ENCODE results near the gene PCLO.

GRCh38 chr7:82957521-82957920 is 205.2 kb downstream of the PCLO start:
- no peak for TF ChIP-seq ZNF121 (CRISPR knock-in tag; IDR thresholded peaks at IDR 0.05)
- TF ChIP-seq, protein P1, sequence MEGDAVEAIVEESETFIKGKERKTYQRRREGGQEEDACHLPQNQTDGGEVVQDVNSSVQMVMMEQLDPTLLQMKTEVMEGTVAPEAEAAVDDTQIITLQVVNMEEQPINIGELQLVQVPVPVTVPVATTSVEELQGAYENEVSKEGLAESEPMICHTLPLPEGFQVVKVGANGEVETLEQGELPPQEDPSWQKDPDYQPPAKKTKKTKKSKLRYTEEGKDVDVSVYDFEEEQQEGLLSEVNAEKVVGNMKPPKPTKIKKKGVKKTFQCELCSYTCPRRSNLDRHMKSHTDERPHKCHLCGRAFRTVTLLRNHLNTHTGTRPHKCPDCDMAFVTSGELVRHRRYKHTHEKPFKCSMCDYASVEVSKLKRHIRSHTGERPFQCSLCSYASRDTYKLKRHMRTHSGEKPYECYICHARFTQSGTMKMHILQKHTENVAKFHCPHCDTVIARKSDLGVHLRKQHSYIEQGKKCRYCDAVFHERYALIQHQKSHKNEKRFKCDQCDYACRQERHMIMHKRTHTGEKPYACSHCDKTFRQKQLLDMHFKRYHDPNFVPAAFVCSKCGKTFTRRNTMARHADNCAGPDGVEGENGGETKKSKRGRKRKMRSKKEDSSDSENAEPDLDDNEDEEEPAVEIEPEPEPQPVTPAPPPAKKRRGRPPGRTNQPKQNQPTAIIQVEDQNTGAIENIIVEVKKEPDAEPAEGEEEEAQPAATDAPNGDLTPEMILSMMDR (IDR thresholded peaks at IDR 0.05), result no peak
- no peak for TF ChIP-seq MXD4 (CRISPR knock-in tag; IDR thresholded peaks at IDR 0.05; ENCODE audit: borderline replicate concordance)

All from WTC11 (cell line).